Activated CD4-positive, alpha-beta T cell treated with anti-CD3 and anti-CD28 coated beads, Interleukin-2, amount 10 ng/mL, durations not matched to agents 7 days and 5 days (primary cell): Measurements from ENCODE around the gene IER5. TPM values are rescaled to one million over a fixed set of nuclear protein-coding genes. Genes with fewer than 3 reads are reported as not detected.

Experiments used
- CTCF ChIA-PET: fragments of 350-600 bp; sonication (Branson Sonifier 250); formaldehyde crosslinking; loops from one replicate; lab custom pipeline; 2021; ENCODE audit warnings: antibody characterized with exemption; lab: Charles Lee
- POLR2A ChIA-PET: fragments of 350-600 bp; sonication (Branson Sonifier 250); formaldehyde crosslinking; loops from one replicate; lab custom pipeline; 2021; ENCODE audit warnings: antibody characterized with exemption; lab: Charles Lee
- DNase-seq: peaks from one replicate; pipeline ENCODE4 v3.0.0-alpha.2; 2020
- H3K27ac Mint-ChIP-seq: one replicate; pipeline ENCODE4 v1.8.0; 2021; ENCODE audit warnings: mild to moderate bottlenecking, moderate library complexity, mixed read lengths
- H3K27me3 Mint-ChIP-seq: one replicate; pipeline ENCODE4 v1.8.0; 2021; ENCODE audit warnings: mixed read lengths
- H3K36me3 Mint-ChIP-seq: one replicate; pipeline ENCODE4 v1.8.0; 2021; ENCODE audit warnings: low read depth, mixed read lengths
- H3K4me1 Mint-ChIP-seq: one replicate; pipeline ENCODE4 v1.8.0; 2021; ENCODE audit warnings: mixed read lengths
- H3K4me3 Mint-ChIP-seq: one replicate; pipeline ENCODE4 v1.8.0; 2021; ENCODE audit warnings: mild to moderate bottlenecking, moderate library complexity, mixed read lengths
- H3K9me3 Mint-ChIP-seq: one replicate; pipeline ENCODE4 v1.8.0; 2021; ENCODE audit warnings: mixed read lengths
- total RNA-seq, 2 experiments: library from RNA; stranded (reverse); gene quantifications; one replicate each; pipeline ENCODE4 v1.2.3, GENCODE V29; 2021

Gene IER5
- total RNA-seq, 2 experiments from 2014 or later: 20.3 to 24.9 TPM

DNA sequence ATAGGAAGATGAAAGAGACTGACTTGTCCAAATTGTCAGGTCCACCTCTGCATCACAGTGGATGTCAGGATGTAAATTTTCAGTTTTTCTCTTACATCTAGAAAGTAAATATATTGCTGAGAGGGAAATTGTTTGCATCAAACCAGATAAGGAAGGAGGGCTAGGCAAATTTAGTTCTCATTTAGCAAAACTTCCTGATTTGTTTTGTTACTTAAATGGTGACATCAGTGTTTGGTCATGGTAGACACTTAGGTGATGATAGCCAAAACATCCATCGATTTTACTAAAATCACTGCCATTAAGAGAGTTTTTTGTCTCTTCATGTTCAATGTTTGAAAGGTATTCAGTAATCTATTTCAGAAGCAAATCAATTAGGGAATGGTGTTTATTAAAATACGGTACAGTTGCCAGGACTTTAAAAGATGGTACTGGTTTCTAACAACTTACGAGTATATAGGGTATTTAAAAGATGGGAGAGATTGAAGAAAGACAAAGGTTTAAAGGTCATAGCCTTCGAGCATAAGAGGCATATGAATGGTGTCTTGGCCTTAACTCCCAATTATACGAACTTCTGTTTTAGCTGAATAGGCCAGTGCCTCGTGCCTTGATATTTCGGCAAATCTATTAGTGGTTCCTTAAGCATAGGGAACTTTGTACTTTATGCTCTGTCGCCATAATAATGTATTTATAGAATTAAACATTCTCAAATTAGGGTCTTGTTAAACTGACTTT, 3.0 kb downstream of the IER5 start:
- POLR2A ChIA-PET: interaction anchor here (1.0 to 1.4 kb wide), 2 partner anchors 11 to 13 kb away, joined by 3 read pairs; no protein-coding TSS in a partner anchor
- Mint-ChIP-seq H3K36me3 (peaks cover 55% of the 10 kb centered on the region), H3K9me3 (no peaks in the 10 kb centered on the region), H3K27ac (no peak overlapping the region), H3K4me3 (peak overlapping the region; percentile 99), H3K4me1 (peaks cover 51% of the 10 kb centered on the region), H3K27me3 (no peaks in the 10 kb centered on the region)
- no peak for DNase-seq
- CTCF ChIA-PET: interaction anchor here (0.6 to 5.3 kb wide), 9 partner anchors 8 to 70 kb away, joined by 3 to 42 read pairs (median 5); no protein-coding TSS in a partner anchor

DNA sequence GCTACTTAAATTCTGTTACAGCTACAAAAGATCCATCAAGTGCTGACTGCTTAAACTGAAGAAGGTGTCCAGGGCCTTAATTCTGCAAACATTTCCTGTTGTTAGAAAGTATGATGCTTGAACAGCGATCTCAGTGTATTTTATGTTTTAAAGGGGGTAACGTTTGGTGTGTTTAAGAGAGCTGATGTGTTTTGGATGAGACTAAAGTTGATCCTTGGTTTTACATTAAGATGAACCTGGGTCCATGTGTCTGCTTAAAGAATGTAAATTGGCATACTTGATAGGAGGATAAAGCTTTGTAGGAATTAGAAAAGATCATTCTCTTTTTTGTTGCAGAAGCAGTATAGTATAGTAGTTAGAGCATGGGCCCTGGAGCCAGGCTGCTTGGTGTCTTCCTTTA, 3.6 kb downstream of the IER5 start:
- H3K27me3 Mint-ChIP-seq: no peaks in the 10 kb centered on the region
- H3K27ac Mint-ChIP-seq: peak overlapping the region; percentile 37
- peak overlapping the region; percentile 99 for H3K4me3 Mint-ChIP-seq
- ChIA-PET CTCF (interaction anchor here (0.7 to 5.3 kb wide), 7 partner anchors 7 to 77 kb away, joined by 3 to 42 read pairs (median 5); no protein-coding TSS in a partner anchor), POLR2A (no interaction called here)
- H3K9me3 Mint-ChIP-seq: no peaks in the 10 kb centered on the region
- DNase-seq: no peak
- peaks cover 55% of the 10 kb centered on the region for H3K36me3 Mint-ChIP-seq
- peaks cover 55% of the 10 kb centered on the region for H3K4me1 Mint-ChIP-seq

GRCh38 chr1:181092883-181093458, 4.5 kb downstream of the IER5 start:
- CTCF ChIA-PET: interaction anchor here (0.7 to 4.7 kb wide), 5 partner anchors 11 to 76 kb away, joined by 3 to 42 read pairs (median 5); no protein-coding TSS in a partner anchor
- no peak for DNase-seq
- Mint-ChIP-seq H3K4me1 (peaks cover 53% of the 10 kb centered on the region), H3K9me3 (no peaks in the 10 kb centered on the region), H3K27me3 (no peaks in the 10 kb centered on the region), H3K36me3 (peaks cover 57% of the 10 kb centered on the region), H3K27ac (no peak overlapping the region), H3K4me3 (no peak overlapping the region)
- POLR2A ChIA-PET: no interaction called here

DNA sequence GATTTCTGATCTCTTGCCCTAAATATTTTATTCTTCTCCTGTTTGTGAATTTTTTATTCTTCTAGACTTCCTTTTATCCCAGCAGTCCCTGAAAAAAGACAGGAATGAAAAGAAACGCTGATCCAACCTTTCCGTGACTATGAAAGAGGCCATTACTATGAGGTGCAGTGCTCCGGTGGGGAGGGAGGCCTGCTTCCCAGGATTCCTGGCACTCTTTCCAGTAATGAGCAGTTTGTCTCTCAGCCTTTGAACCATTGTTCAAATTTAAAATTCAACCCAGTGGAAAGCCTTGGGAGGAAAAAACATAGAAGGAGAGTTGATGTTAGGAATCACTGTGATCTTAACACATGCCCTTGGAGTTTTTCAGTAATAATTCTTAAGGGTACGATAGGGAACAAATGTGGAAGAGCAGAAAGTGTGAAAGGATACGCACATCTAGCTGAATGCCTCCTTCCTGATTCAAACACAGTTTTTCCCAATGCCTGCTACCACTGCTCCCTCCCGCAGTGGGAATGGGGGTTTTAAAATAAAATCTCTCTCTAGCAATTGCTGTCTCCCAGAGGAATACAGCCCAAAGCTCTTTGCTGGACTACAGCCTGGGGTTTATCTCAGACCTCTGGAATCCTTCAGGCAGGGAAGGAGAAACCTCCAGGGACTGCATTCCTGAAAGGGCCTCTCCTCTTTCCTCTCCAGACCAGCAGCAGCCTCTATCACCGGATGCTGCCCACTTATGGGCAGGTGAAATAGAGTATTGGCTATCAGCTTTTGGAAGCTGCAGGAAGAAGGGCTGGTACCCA, 6.1 kb downstream of the IER5 start:
- DNase-seq: no peak
- Mint-ChIP-seq H3K4me3 (no peak overlapping the region), H3K27me3 (no peaks in the 10 kb centered on the region), H3K27ac (no peak overlapping the region), H3K9me3 (no peaks in the 10 kb centered on the region), H3K4me1 (peaks cover 68% of the 10 kb centered on the region), H3K36me3 (peaks cover 55% of the 10 kb centered on the region)
- ChIA-PET CTCF (interaction anchor here (1.4 to 2.9 kb wide), 2 partner anchors 11 to 34 kb away, joined by 4 to 11 read pairs; no protein-coding TSS in a partner anchor), POLR2A (no interaction called here)

DNA sequence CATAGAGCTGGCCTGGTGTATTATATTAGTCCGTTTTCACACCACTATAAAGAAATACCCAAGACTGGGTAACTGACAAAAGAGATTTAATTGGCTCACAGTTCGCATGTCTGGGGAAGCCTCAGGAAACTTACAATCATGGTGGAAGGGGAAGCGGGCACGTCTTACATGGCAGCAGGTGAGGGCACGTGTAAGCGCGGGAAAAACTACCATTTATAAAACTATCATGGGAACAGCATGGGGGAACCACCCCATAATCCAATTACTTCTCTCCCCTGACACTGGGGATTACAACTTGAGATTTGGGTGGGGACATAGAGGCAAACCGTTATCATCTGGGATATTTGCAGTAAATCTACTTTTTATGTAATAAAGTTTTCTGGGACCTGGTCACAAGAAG, 6.8 kb downstream of the IER5 start:
- Mint-ChIP-seq H3K9me3 (no peaks in the 10 kb centered on the region), H3K4me3 (no peak overlapping the region), H3K36me3 (peaks cover 49% of the 10 kb centered on the region), H3K27me3 (no peaks in the 10 kb centered on the region), H3K4me1 (peaks cover 74% of the 10 kb centered on the region), H3K27ac (no peak overlapping the region)
- no peak for DNase-seq
- ChIA-PET POLR2A (interaction anchor here (0.6 kb wide), 1 partner anchor 63 kb away, joined by 3 read pairs; no protein-coding TSS in a partner anchor), CTCF (interaction anchor here (1.4 to 2.9 kb wide), 2 partner anchors 10 to 33 kb away, joined by 4 to 11 read pairs; no protein-coding TSS in a partner anchor)

GRCh38 chr1:181095763-181096184, 7.3 kb downstream of the IER5 start:
- ChIA-PET POLR2A (interaction anchor here (0.6 kb wide), 2 partner anchors 62 to 97 kb away, joined by 3 to 8 read pairs; no protein-coding TSS in a partner anchor), CTCF (interaction anchor here (1.4 to 4.6 kb wide), 3 partner anchors 9 to 47 kb away, joined by 4 to 45 read pairs (median 11); no protein-coding TSS in a partner anchor)
- Mint-ChIP-seq H3K27me3 (no peaks in the 10 kb centered on the region), H3K9me3 (no peaks in the 10 kb centered on the region), H3K27ac (no peak overlapping the region), H3K4me3 (no peak overlapping the region), H3K4me1 (peaks cover 77% of the 10 kb centered on the region), H3K36me3 (peaks cover 45% of the 10 kb centered on the region)
- no peak for DNase-seq

GRCh38 chr1:181097242-181097641, 8.7 kb downstream of the IER5 start:
- no peaks in the 10 kb centered on the region for H3K9me3 Mint-ChIP-seq
- POLR2A ChIA-PET: no interaction called here
- no peak for DNase-seq
- no peak overlapping the region for H3K4me3 Mint-ChIP-seq
- CTCF ChIA-PET: interaction anchor here (0.9 to 5.8 kb wide), 7 partner anchors 8 to 46 kb away, joined by 3 to 45 read pairs (median 9); partner anchors contain the start of gene IER5
- H3K36me3 Mint-ChIP-seq: peaks cover 31% of the 10 kb centered on the region
- H3K27ac Mint-ChIP-seq: no peak overlapping the region
- H3K4me1 Mint-ChIP-seq: peaks cover 75% of the 10 kb centered on the region
- H3K27me3 Mint-ChIP-seq: no peaks in the 10 kb centered on the region

- Mint-ChIP-seq H3K36me3 (peaks cover 15% of the 10 kb centered on the region), H3K4me1 (peaks cover 83% of the 10 kb centered on the region), H3K4me3 (peak overlapping the region; percentile 11), H3K9me3 (no peaks in the 10 kb centered on the region), H3K27ac (peak overlapping the region; percentile 83), H3K27me3 (no peaks in the 10 kb centered on the region)
- ChIA-PET POLR2A (interaction anchor here (0.6 kb wide), 1 partner anchor 34 kb away, joined by 3 read pairs; no protein-coding TSS in a partner anchor), CTCF (interaction anchor here (0.6 to 5.8 kb wide), 9 partner anchors 10 to 637 kb away, joined by 3 to 45 read pairs (median 4); partner anchors contain the start of gene IER5)
- DNase-seq: peak; percentile 46
Measured at GRCh38 chr1:181099152-181100014, 10.9 kb downstream of the IER5 start.

DNA sequence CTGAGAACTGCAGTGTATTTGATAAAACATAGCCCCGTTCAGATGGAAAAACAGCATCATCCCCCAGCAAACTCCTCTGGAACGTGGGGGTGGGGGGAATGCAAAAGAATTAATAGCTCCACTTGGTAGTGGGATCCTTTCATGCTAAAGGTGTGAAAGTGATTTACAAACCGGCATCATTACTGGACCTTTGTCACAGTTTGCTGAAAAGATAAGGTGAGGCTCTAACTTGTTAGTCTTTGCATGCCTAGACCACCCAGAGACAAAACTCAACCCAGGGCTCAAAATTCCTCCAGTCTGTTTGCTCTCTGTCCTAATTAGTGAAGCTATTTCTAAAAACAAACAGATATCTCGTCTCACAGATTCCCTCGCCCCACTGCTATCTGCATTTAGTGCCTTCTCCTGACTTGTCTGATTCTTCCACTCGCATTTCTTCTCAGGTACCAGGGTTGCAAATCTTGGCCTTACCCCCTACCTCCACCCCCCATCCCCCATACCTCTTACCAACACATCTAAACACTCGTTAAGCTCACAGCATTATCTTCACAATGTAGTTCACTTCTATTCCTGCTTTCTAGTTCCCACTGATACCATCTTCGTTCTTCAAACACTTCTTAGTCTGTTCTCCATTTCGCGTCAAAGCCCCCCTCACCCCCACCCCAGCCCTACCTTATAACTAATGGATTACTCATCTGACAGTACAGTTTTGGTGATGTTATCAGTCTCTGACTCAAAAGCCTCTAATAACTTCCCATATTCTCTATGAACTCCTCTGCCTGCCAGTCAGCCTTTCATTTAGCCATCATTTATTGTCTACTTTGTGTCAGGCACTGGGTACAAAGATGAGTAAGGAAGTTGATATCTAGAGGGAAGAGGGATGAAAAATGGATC, 11.8 kb downstream of the IER5 start:
- H3K27ac Mint-ChIP-seq: peak overlapping the region; percentile 83
- peaks cover 83% of the 10 kb centered on the region for H3K4me1 Mint-ChIP-seq
- no peak for DNase-seq
- no peaks in the 10 kb centered on the region for H3K27me3 Mint-ChIP-seq
- H3K4me3 Mint-ChIP-seq: peak overlapping the region; percentile 11
- H3K36me3 Mint-ChIP-seq: peaks cover 7% of the 10 kb centered on the region
- ChIA-PET POLR2A (interaction anchor here (0.6 kb wide), 1 partner anchor 33 kb away, joined by 3 read pairs; no protein-coding TSS in a partner anchor), CTCF (interaction anchor here (0.6 to 5.8 kb wide), 6 partner anchors 10 to 638 kb away, joined by 3 to 45 read pairs (median 8); partner anchors contain the start of gene IER5)
- H3K9me3 Mint-ChIP-seq: no peaks in the 10 kb centered on the region

- no peaks in the 10 kb centered on the region for H3K9me3 Mint-ChIP-seq
- H3K4me1 Mint-ChIP-seq: peaks cover 83% of the 10 kb centered on the region
- no peak for DNase-seq
- no peak overlapping the region for H3K27ac Mint-ChIP-seq
- POLR2A ChIA-PET: no interaction called here
- CTCF ChIA-PET: interaction anchor here (1.0 to 5.8 kb wide), 4 partner anchors 10 to 43 kb away, joined by 3 to 30 read pairs (median 8); partner anchors contain the start of gene IER5
- peaks cover 2% of the 10 kb centered on the region for H3K27me3 Mint-ChIP-seq
- no peak overlapping the region for H3K4me3 Mint-ChIP-seq
- H3K36me3 Mint-ChIP-seq: peaks cover 5% of the 10 kb centered on the region
Measured at GRCh38 chr1:181100934-181101333, 12.4 kb downstream of the IER5 start.
